GM19193 (cell line): ENCODE data around the gene LAMTOR5.
A peak's percentile ranks its signal among the peaks of the same experiment; 100 is the strongest.

Source experiments
- POLR2A ChIP-seq: IDR thresholded peaks from 4 replicates; pipeline ENCODE4 v1.6.1; 2011; ENCODE audit not compliant: insufficient read depth, insufficient read length; ENCODE audit errors: extremely low read depth

Gene LAMTOR5

DNA sequence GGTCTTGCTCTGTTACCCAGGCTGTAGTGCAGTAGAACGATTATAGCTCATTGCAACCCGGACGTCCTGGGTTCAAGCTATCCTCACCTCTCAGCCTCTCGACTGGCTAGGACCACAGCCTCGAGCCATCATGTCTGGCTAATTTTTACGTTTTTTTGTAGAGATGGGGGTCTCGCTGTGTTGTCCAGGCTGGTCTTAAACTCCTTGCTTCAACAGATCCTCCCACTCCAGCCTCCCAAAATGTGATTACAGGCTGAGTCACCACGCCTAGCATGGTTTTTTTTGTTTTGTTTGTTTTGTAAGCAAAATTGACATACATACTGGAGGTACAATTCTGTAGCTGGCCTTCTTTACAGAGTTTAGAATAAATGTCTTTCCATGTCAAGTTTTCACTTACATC is 994 bp upstream of the LAMTOR5 start:
- TF ChIP-seq POLR2A: no peak

DNA sequence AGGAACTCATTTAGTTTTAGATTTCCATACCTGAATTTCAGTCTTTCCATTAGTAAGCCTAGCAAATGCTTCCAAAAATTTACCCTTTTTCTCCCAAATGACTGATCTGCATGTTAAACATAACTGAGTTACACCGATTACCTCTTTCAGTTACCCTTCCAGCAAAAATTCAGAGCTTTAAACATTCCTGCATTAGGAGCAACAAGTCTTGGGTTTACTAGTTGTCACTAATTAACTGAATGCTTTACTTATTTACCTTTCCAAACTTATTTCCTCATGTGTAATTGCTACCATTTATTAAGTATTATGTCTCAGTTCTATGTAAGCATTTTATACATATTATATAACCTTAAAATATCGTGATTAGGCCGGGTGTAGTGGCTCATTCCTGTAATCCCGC is 3.1 kb downstream of the LAMTOR5 start:
- TF ChIP-seq POLR2A: no peak

- TF ChIP-seq POLR2A: no peak
These were observed 3.7 kb downstream of the LAMTOR5 start for GRCh38 chr1:110403805-110404204.

DNA sequence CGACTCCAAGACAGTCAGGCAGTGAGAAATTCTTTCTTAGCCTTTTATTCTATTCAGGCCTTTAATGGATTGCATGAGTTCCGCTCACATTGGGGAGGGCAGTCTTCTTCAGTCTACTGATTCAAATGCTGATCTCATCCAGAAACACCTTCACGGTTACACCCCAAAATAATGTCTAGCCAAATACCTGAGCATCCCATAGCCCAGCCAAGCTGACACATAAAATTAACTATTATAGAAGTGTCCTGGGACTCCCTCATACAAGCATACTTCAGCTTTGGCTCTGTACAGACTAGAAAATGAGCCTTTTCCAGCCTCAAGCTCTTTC is 13.0 kb downstream of the LAMTOR5 start:
- no peak for TF ChIP-seq POLR2A

GRCh38 chr1:110393691-110394492 is 13.6 kb downstream of the LAMTOR5 start:
- no peak for TF ChIP-seq POLR2A

- no peak for TF ChIP-seq POLR2A
These were observed 14.2 kb downstream of the LAMTOR5 start for GRCh38 chr1:110393286-110393685.

DNA sequence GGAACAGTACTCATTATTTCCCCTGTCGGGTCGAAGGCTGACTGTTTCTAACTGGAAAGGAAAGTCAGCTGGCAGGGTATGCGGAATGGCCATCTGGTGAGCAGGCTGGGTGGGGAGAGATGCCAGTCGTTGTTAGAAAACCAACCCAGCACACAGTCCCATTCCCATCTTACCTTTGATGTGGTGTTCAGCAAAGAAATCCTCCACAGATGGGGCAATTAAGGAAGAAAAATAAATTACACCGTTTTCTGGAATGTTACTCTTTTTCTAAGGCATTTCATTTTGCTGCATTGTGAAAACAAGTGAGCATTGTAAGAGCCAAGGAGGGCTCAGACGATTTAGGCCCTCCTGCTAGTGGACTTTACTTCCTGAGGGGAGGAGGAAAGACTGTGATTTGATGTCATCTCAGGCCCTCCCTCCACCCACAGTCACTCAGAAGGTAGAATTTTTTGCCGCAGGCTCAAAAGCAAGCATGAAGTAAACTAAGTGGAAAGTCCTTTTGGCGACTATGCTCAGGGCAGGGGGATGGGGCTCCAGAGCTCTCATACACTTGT is 16.7 kb downstream of the LAMTOR5 start, which contains the start of gene SLC16A4:
TSS of gene SLC16A4 (minus strand) at position 335 of the 554 bp plus-strand sequence. CDS start 1,703 bp downstream, outside the sequence.
- TF ChIP-seq POLR2A: no peak

GRCh38 chr1:110390096-110390495 is 17.4 kb downstream of the LAMTOR5 start:
- TF ChIP-seq POLR2A: no peak

DNA sequence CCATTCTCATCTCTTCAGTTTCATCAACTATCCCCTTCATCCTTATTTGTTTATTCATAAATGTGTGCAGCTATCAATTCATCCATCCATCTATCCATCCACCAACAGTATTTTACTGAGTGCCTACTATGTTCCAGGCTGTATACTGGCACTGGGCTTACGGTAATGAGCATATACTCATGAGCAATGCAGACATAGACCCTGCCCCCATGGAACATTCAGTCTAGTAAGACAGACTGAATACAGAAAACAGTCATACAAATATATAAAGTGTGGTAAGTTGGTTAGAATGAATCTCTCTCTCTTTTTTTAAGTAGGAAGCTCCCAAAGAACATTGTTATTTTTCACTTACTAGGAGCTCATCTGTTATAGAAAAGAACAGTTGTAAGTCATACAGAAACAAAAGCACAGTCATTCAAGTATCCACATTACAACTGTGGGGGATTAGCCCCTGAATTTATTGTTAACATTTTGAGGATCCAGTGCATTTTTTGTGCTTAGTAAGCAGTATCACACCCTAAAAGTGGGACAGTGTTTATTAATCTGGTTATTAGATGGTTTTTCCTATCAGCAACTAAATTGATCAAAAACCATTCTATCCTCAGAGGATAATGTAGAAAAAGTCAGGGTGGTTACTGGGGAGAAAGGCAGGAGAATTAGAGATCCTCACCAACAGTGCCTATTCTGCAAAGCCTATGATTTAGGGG is 20.3 kb downstream of the LAMTOR5 start:
- no peak for TF ChIP-seq POLR2A

GRCh38 chr1:110385369-110385768 is 22.1 kb downstream of the LAMTOR5 start:
- no peak for TF ChIP-seq POLR2A

DNA sequence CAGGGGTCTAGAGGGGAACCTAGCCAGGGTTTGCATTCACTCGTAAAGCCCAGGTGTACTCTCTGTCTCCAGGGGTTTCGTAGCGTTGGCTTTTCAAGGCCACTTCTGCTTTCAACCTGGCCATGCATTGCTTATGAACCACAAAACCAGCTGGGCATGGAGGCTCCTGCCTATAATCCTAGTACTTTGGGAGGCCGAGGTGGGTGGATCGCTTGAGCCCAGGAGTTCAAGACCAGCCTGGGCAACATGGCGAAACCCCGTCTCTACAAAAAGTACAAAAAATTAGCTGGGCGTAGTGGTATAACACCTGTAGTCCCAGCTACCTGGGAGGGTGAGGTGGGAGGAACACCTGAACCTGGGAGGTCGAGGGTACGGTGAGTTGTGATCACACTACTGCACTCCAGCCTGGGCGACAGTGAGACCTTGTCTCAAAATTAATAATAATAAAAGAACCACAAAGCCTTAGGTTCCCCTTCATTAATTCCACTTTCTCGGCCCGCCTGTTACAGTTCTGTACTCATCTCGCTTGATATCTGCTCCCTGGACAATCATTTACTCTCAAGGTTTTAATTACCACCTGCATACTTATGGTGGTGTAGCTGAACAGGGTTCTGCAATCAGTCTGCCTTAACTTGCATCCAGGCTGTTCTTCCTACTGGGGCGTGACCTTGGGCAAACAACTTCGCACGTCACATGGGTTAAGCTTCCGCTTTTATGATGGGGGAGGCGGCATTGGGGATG is 22.7 kb downstream of the LAMTOR5 start:
- peak; percentile 20 for TF ChIP-seq POLR2A

DNA sequence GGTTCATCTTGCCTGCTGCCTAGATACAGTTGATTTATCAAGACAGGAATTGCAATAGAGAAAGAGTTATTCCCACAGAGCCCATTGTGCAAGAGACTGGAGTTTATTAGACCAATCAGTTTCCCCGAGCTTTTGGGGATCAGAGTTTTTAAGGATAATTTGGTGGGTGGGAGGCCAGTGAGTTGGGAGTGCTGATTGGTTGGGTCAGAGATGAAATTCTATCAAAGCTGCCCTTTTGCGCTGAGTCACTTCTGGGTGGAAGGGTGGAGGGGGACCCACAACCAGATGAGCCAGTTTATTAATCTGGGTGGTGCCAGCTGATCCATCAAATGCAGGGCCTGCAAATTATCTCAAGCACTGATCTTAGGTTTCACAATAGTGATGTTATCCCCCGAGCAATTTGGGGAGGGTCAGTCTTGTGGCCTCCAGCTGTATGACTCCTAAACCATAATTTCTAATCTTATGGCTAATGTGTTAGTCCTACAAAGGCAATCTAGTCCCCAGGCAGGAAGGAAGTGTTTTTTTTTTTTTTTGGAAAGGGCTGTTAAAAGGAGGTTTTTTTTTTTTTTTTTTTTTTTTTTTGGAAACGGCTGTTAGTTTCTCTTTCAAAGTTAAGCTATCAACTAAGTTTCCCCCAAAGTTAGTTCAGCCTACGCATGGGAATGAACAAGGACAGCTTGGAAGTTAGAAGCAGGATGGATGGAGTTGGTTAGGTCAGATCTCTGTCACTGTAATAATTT is 24.1 kb downstream of the LAMTOR5 start:
- TF ChIP-seq POLR2A: no peak

DNA sequence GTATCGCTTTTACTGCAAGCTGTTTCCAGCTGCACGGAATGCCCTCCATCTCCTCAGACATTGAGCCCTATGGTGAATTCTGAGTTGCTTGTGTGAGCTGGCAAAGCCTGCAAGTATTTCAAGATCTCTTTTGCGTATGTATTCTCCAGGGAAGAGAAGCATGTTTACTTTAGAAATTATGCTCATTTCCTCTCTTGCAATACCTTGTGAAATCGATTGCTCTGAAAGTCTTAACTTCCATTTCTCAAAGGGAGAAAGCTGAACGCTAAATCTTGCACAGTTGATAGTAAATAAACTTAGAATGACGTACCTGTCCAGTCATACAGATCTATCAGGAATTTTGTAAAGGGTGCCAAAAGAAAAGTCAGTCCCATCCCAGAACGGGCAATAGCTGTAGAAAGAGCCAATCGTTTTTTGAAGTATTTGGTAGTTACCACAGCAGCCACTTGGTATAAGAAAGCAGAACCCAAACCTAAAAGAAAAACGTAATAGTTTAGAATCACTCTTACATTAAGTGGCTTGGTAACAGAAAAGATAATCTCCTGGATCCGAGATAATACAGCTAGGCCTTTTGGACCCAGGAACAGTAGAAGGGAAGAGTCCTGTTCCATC is 26.7 kb downstream of the LAMTOR5 start:
- no peak for TF ChIP-seq POLR2A

- no peak for TF ChIP-seq POLR2A
These were observed 32.0 kb downstream of the LAMTOR5 start for GRCh38 chr1:110375490-110375889.
